GM18520 (cell line): ENCODE data around the gene HMCN2.
"Not testable (repeated sequence)": the region's sequence is repeated elsewhere in the genome, so short reads cannot be mapped to it uniquely, and the experiment has no call there.

Experiments
- ATAC-seq: cut with Tn5 transposase; IDR thresholded peaks from one replicate; pipeline ENCODE4 v1.9.1; 2021; ENCODE audit not compliant: unreplicated experiment

HMCN2 gene

DNA sequence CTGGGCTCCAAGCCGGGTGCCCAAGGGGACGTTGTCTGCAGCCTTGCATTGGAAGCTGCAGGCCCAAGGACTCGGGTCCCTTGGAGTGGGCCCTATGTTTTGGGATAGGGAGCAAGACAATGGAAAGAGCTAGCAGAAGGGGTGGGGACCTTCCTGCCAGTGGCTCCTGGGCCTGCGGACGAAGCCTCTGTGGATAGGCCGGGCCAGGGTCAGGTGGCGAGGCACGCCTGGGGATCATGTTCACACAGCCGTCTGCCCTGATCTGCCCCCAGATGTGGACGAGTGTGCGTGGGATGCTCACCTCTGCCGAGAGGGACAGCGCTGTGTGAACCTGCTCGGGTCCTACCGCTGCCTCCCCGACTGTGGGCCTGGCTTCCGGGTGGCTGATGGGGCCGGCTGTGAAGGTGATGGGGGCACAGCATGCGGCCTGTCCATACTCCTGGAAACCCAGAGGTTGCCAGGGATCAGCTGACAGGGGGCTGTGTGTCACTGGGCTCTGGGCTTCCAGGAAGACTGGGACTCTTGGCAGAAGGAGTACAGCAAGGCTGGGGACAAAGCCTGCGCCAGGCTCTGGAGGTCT is 162.6 kb downstream of the HMCN2 start:
- no peak for ATAC-seq

DNA sequence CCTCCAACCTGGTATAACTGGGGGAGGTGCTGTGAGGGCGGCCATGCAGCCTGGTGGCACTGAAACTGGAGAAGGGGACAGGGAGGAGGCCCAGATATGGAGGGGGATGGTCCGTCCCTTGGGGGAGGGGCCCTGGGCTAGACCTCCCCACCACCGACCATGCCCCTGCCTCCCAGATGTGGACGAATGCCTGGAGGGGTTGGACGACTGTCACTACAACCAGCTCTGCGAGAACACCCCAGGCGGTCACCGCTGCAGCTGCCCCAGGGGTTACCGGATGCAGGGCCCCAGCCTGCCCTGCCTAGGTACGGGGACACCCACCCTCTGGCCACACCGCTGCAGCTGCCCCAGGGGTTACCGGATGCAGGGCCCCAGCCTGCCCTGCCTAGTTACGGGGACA is 163.8 kb downstream of the HMCN2 start:
- ATAC-seq: no peak

DNA sequence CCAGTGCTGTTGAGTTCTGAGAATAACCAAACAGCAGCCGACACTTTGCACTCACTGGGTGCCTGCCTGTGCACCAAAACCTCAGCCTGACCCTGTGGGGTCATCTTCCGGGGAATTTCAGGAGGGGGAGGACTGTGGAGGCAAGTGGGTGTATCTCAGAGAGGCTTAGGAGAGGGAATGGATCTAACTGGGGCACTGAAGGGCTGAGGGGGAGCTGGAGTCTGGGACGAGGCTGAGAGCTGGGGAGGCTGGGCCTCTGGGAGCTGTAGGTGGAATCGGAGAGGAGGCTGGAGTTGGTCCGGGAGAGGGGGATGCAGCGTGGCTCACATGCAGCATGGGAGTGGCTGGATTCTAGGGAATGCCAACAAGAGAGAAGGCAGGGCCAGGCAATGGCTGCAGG is 164.3 kb downstream of the HMCN2 start:
- no peak for ATAC-seq

DNA sequence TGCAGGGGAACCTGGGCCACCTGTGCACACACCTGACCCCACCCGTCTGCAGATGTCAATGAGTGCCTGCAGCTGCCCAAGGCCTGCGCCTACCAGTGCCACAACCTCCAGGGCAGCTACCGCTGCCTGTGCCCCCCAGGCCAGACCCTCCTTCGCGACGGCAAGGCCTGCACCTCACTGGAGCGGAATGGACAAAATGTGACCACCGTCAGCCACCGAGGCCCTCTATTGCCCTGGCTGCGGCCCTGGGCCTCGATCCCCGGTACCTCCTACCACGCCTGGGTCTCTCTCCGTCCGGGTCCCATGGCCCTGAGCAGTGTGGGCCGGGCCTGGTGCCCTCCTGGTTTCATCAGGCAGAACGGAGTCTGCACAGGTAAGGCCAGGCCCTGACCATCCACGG is 164.7 kb downstream of the HMCN2 start:
- ATAC-seq: no peak

DNA sequence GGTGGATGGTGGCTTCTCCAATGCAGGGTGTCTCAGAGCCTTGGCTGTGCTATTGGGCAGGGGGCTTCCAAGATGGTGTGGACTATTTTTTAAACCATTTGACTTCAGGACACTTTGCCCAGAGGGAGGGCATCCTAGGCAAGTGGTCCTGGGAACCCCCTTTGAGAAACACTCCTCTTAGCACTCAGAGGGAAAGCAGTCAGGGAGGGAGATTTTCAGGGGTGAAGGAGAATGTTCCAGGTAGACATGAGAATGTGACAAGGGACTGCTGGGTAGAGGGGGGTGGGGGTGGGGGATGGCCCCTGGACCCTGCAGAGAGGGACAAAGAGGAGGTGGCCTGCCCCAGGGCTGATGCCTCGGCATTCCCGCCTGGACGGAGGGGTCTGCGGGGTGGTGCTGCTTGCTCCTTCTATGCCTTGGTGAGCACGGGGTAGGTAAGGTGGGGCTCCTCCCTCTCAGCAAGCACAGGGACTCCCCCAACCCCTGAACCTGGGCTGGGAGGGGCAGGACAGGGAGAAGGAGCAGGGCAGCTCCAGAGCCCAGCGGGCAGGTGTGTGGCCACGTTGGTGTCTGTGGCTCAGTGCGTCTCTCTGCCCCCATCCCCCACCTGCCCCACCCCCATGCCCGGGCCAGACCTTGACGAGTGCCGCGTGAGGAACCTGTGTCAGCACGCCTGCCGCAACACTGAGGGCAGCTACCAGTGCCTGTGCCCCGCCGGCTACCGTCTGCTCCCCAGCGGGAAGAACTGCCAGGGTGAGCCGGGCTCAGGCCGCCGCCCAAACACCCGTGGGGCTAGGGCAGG is 165.4 kb downstream of the HMCN2 start:
- no peak for ATAC-seq

DNA sequence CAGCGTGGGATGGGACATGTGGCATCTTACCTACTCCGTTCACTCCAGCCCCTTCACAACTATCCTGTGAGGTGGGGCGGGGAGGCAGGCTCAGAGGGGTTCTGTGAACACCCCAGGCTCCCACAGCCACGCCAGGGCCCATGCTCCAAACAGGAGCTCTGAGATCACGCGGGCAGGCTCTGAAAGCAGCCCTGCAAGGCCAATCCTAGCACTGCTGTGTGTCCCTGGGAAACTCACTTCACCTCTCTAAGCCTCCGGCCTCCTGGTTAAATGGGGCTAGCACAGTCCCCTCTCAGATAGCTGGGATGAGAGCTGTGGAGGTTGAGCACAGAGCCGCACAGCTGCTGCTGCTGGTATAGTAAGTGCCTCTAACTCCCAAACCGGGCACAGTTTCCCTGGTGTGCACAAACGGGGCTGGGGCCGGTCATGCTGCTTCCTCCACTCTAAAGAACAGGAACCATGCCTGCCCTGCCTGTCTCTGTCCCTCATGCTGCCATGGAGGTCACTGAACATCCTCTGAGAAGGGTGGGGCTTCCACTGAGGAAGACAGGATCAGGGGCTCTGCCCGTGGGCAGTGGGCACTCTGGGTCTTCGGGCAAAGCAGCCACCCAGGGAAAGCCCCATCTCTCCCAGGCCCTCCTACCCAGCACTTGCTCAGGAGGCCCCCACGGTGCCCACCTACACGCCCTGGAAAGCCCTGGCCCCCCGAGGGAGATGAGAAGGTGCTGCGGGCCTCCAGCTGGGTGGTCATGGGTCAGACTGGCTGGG is 166.2 kb downstream of the HMCN2 start:
- ATAC-seq: no peak

DNA sequence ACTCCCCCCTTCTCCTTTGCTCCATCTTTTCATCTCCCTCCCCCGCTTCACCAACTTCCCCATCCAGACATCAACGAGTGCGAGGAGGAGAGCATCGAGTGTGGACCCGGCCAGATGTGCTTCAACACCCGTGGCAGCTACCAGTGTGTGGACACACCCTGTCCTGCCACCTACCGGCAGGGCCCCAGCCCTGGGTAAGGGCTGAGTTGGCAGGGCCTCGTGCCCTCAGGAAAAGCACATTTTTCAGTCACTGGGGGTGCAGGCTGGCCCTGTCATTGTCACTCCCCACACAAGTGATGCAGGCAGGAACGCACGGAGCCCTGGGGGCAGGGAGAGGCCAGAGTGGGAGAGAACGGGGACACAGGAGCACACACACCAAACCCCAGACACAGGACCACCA is 166.8 kb downstream of the HMCN2 start:
- no peak for ATAC-seq

DNA sequence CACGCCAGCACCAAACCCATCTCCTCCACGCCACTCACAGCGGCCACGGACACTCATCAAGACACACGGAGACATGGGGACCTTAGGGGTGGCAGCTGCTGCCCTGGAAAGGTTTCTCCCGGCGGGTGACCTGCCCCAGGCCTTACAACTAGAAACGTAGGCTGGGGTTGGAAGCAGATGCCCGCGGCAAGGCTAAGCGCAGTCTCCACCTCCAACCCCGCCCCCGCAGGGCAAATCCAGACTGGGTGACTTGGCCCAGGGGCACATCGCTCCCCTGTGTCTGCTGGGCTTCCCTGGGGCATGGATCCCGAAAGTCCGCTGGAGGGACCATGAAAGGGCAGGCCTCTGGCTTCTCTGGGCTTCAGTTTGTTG is 167.2 kb downstream of the HMCN2 start:
- ATAC-seq: no peak

DNA sequence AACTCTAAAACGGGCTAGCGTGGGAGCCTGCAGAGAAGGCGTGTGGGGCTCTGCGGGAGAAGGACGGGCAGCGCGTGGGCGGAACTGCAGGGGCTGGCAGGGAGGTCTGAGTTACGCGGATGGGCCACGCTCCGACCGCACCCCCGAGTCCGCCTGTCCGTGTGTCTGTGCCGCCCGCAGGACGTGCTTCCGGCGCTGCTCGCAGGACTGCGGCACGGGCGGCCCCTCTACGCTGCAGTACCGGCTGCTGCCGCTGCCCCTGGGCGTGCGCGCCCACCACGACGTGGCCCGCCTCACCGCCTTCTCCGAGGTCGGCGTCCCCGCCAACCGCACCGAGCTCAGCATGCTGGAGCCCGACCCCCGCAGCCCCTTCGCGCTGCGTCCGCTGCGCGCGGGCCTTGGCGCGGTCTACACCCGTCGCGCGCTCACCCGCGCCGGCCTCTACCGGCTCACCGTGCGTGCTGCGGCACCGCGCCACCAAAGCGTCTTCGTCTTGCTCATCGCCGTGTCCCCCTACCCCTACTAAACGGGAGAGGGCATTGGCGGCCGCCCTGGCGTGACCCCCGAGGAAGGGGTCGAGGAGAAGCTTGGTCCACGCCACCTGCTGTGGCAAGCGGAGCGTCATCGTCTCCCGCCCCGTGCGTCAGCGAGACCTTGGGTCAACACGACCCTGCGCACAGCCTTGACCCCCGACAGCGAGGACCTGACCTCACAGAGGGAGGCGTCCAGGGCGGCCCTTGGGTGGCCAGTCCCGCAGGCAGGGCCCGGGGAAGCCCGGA is 167.8 kb downstream of the HMCN2 start:
- ATAC-seq: no peak

DNA sequence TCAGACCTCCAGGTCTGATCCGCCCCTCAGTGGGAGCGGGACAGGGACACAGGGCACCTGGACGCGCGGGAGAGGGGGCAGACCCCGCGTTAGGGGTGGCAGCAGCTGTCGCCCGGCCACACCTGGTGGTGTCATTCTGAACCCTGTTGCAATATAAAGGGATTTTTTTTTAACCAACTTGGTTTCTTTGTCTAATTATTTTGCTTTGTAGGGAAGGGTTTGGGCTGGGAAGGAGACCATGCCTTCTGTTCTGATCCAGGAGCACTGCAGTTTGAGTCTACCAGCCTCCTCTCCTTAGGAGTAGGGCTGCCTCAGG is 168.3 kb downstream of the HMCN2 start:
- ATAC-seq: no peak

DNA sequence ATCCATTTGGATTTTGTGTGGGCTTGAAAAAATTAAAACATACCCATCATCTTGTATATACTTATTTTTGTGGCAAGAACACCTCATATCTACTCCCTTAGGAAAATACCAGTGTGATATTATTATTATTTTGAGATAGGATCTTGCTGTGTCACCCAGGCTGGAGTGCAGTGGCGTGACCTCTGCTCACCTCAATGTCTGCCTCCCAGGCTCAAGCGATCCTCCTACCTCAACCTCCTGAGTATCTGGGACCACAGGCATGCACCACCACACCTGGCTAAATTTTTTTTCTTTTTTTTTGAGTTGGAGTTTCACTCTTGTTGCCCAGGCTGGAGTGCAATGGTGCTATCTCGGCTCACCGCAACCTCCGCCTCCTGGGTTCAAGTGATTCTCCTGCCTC is 169.1 kb downstream of the HMCN2 start:
- not testable (repeated sequence) for ATAC-seq

DNA sequence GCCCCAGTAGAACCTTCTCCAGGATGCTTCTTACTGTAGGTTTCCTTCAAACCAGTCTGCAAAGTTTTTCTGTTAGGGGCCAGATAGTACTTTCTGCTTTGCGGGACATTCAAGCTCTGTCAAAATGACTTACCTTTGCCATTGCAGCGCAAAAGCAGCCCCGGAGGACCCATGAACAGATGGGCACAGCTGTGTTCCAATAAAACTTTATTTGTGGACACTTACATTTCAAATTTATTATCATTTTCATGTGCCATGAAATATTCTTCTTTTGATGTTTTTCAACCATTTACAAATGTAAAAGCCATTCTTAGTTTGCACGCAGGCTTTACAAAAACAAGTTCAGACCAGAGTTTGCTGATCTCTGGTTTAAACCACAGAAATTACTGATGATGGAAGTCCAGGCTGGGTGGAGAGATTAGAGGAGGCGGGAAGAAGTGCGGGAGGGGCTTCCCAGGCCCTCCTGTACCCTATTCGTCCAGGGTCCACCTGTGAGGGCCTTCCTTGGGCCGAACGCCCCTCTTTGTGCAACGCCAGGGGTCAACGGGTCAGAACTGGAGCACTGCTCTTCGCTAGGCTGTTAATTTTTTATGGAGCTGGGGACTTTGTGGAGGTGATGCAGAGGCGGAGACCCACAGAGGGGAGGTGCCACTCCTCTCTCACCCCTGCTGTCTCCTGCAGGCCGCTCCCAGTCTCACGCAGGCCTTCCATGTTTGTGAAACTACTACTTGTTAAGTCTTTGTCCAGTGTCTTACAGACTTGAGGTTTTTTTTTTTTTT is 171.6 kb downstream of the HMCN2 start:
- no peak for ATAC-seq

DNA sequence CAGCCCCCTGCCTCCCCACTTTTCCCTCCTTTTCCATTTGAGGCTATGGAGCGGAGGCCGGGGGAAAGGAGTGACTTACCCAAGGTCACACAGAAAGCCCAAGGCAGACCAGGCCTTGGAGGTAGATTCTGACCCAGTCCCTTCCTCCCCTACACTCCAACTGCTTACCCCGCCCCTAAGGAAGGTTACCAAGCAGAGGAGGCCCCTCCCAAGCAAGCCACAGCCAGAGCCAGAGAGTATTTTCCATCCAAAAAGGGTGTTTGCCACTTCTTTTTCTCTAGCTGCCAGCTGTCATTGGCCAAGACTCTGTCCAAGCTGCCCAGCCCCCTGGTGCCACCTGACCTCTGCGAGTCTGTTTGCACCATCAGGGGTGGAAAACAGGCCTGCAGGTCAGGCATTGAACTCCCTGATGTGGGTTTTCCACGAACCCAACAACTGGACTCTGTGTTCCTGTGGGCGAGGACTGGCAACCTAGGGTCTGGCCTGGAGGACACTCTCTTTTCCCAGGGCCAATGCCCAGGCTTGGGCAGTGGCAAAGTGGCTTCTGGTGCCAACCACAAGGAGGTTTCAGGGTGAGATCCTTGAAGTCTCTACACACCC is 172.9 kb downstream of the HMCN2 start:
- no peak for ATAC-seq

DNA sequence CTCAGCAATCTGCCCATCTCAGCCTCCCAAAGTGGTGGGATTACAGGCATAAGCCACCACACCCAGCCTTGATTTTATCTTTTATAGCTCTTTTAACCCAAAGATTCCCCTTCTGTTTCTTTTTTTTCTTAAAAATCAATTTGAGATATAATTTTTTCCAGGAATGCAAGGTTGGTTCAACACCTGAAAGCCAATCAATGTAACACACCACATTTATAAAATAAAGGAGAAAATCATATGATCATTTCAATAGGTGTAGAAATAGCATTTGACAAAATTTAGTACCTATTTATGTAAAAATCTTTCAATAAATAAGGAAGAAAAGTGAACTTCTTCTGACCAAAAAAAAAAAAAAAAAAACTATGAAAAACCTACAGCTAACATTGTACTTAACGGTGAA is 175.5 kb downstream of the HMCN2 start:
- ATAC-seq: no peak

DNA sequence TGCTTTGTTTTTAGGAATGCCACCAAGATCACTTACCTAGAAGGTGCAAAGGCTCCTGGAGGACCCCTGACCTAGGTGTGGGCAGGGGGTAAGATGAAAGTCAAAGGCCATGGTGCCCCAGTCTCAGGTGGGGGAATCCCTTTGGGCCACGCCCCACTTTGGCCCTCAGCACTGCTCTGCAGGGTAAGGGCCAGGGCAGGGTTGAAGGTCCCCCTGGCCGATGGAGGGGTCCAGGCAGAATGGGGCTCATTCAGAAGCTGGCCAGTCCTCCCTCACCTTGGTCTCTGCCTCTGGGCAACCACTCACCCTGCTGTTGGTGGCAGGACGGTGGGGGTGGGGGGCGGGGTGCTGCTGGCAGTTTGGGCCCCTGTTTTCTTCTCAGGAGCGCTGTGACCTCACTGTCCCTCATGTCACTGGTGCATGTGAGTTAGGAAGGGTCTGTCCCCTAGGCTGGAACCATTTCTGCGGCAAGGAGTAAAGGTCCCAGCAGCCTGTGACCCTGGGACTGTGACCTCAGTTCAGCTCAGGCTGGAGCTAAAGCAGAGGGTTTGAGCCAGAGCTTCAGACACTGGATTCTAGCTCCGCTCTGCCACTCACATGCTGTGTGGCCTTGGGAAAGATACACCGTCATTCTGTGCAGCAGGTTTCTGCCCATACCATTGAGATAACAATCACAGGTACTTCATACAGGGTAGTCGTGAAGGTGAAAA is 177.3 kb downstream of the HMCN2 start:
- no peak for ATAC-seq

DNA sequence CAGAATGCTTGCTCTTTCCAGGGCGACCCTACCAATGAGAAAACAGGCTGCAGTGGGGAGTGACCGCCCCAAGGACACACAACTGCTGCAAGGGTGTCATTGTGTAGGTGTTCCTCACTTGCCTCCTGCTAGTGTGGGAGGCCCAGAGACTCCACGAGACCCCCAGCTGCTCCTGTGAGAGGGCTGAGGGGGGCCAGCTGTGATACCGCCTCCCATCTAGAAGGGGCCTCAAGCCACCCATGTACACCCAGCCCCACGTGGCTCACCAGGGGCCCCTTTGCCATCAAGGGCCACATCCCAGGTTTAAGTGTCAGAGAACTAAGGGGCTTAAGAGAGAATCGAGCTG is 177.9 kb downstream of the HMCN2 start:
- no peak for ATAC-seq

DNA sequence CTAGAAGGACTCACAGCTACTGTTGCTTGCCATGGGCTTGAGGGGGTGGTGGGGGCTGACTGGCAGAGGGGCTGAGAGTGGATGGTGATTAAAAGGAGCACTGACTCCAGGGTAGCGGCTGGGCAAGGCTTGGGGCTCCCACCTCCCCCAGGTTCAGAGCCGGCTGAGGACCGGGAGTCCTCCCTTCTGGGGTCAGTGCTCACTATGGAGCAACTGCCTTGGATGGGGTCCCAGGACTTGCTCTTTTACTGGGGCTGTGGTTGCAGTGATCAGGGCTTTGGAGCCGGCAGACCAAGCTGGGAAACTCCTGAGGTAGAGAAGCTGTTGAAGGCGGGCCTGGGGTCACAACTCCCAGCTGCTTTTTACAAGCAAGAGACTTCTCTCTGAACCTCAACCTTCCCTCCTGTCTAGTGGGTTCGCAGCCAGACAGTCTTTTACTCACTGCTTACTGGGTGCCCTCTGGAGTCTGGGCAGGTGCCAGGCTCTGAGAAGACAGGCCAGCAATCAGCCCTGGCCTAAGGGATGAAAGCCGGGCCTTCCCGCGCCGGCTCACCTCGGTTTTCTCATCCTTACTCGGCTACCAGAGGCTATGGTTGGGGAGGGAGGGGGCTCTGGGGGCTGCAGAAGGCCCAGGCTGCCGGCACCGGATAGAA is 178.4 kb downstream of the HMCN2 start:
- ATAC-seq: no peak

DNA sequence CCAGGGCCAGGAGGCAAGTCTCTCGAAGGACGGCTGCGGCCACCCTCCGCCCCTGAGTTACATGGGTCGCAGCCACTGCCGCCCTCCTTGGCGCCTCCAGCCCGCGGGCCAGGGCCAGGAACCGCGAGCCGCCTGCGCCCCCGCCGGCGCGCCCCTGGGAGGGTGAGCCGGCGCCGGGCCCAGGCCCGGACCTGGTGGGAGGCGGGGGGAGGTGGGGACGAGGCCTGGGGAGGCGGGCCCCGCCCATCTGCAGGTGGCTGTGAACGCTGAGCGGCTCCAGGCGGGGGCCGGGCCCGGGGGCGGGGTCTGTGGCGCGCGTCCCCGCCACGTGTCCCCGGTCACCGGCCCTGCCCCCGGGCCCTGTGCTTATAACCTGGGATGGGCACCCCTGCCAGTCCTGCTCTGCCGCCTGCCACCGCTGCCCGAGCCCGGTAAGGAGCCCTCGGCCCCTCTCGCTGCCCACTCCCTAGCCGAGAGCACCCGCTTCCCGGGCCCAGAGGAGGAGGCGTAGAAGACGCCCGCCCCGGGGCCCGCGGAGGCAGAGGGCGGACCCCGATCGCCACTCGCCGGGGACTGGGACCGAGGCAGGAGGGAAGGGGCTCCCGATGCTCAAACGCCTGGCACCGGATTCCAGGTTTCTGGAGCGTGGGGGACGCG is 179.1 kb downstream of the HMCN2 start, which contains the start of gene ASS1:
Gene ASS1 (plus strand): TSS at position 397 of the 657 bp plus-strand sequence. CDS start 7,268 bp downstream, outside the sequence.
- no peak for ATAC-seq
